ENCODE measurements around the gene LGALS3. TPM values are rescaled to one million over a fixed set of nuclear protein-coding genes. Genes with fewer than 3 reads are reported as not detected.
"Not testable (repeated sequence)": the region's sequence is repeated elsewhere in the genome, so short reads cannot be mapped to it uniquely, and the experiment has no call there.

LGALS3 gene
- 10 to 100 TPM; 31.5 to 34.4 TPM for total RNA-seq

GRCh38 chr14:55129086-55129427 lies at the start of gene LGALS3:
Gene LGALS3, plus strand, starts transcription at chr14:55129252. Its CDS starts 8,122 bp downstream, at chr14:55137374.
- Mint-ChIP-seq H3K4me1 (ENCODE audit: low read depth) (peaks cover 58% of the 10 kb centered on the region), H3K27me3 (ENCODE audit: low read depth) (peaks cover 17% of the 10 kb centered on the region), H3K27ac (peak within 1 kb of the TSS; percentile 43), H3K36me3 (ENCODE audit: low read depth) (peaks cover 23% of the 10 kb centered on the region), H3K9me3 (ENCODE audit: insufficient read depth) (no peaks in the 10 kb centered on the region), H3K4me3 (peak within 1 kb of the TSS; percentile 78)
- ATAC-seq (peak; percentile 70), DNase-seq (peak; percentile 44)
- POLR2A ChIA-PET: interaction anchor here (0.7 to 1.2 kb wide), 2 partner anchors 31 to 77 kb away, joined by 3 read pairs; no protein-coding TSS in a partner anchor
- CTCF ChIA-PET: interaction anchor here (0.8 to 4.5 kb wide), 6 partner anchors 12 to 84 kb away, joined by 3 to 26 read pairs (median 11); no protein-coding TSS in a partner anchor

- H3K4me1 Mint-ChIP-seq (ENCODE audit: low read depth); H3K27ac Mint-ChIP-seq; H3K4me3 Mint-ChIP-seq; H3K36me3 Mint-ChIP-seq (ENCODE audit: low read depth); ATAC-seq; DNase-seq; H3K9me3 Mint-ChIP-seq (ENCODE audit: insufficient read depth): not testable (repeated sequence)
- CTCF ChIA-PET: interaction anchor here (1.5 to 1.9 kb wide), 4 partner anchors 9 to 81 kb away, joined by 3 to 5 read pairs (median 5); partner anchors contain the start of gene MAPK1IP1L
- POLR2A ChIA-PET: interaction anchor here (1.8 kb wide), 1 partner anchor 28 kb away, joined by 4 read pairs; the partner anchor contains the start of gene MAPK1IP1L
- peaks cover 13% of the 10 kb centered on the region for H3K27me3 Mint-ChIP-seq (ENCODE audit: low read depth)
Observed at GRCh38 chr14:55079961-55080360, 49.1 kb upstream of the LGALS3 start.

GRCh38 chr14:55084401-55085059 lies 44.5 kb upstream of the LGALS3 start:
- no peak for DNase-seq
- ChIA-PET POLR2A (interaction anchor here (0.6 kb wide), 1 partner anchor 58 kb away, joined by 3 read pairs; the partner anchor contains the start of genes SOCS4 and WDHD1), CTCF (interaction anchor here (0.6 to 1.4 kb wide), 4 partner anchors 33 to 642 kb away, joined by 3 to 7 read pairs (median 4); partner anchors contain the start of gene MAPK1IP1L)
- H3K4me3 Mint-ChIP-seq: no peak overlapping the region
- H3K27ac Mint-ChIP-seq: no peak overlapping the region
- H3K36me3 Mint-ChIP-seq (ENCODE audit: low read depth): no peaks in the 10 kb centered on the region
- no peak for ATAC-seq
- H3K27me3 Mint-ChIP-seq (ENCODE audit: low read depth): peaks cover 13% of the 10 kb centered on the region
- peaks cover 2% of the 10 kb centered on the region for H3K4me1 Mint-ChIP-seq (ENCODE audit: low read depth)
- H3K9me3 Mint-ChIP-seq (ENCODE audit: insufficient read depth): no peaks in the 10 kb centered on the region

GRCh38 chr14:55085060-55085660 lies 43.9 kb upstream of the LGALS3 start:
- DNase-seq: no peak
- Mint-ChIP-seq H3K27me3 (ENCODE audit: low read depth) (peaks cover 13% of the 10 kb centered on the region), H3K4me1 (ENCODE audit: low read depth) (peaks cover 3% of the 10 kb centered on the region), H3K9me3 (ENCODE audit: insufficient read depth) (no peaks in the 10 kb centered on the region), H3K4me3 (no peak overlapping the region), H3K27ac (no peak overlapping the region), H3K36me3 (ENCODE audit: low read depth) (no peaks in the 10 kb centered on the region)
- no peak for ATAC-seq
- ChIA-PET POLR2A (interaction anchor here (0.6 kb wide), 1 partner anchor 58 kb away, joined by 3 read pairs; the partner anchor contains the start of genes SOCS4 and WDHD1), CTCF (interaction anchor here (1.1 to 1.4 kb wide), 3 partner anchors 34 to 75 kb away, joined by 3 to 7 read pairs (median 5); partner anchors contain the start of gene MAPK1IP1L)

- Mint-ChIP-seq H3K9me3 (ENCODE audit: insufficient read depth) (no peaks in the 10 kb centered on the region), H3K27ac (no peak overlapping the region), H3K36me3 (ENCODE audit: low read depth) (no peaks in the 10 kb centered on the region), H3K4me3 (no peak overlapping the region), H3K4me1 (ENCODE audit: low read depth) (peaks cover 15% of the 10 kb centered on the region), H3K27me3 (ENCODE audit: low read depth) (peaks cover 9% of the 10 kb centered on the region)
- ChIA-PET CTCF (interaction anchor here (4.6 kb wide), 1 partner anchor 72 kb away, joined by 62 read pairs; no protein-coding TSS in a partner anchor), POLR2A (no interaction called here)
- DNase-seq (no peak), ATAC-seq (no peak)
Observed at GRCh38 chr14:55086938-55087337, 42.1 kb upstream of the LGALS3 start.

GRCh38 chr14:55088356-55088755 lies 40.7 kb upstream of the LGALS3 start:
- no peaks in the 10 kb centered on the region for H3K36me3 Mint-ChIP-seq (ENCODE audit: low read depth)
- DNase-seq: no peak
- H3K27me3 Mint-ChIP-seq (ENCODE audit: low read depth): peaks cover 4% of the 10 kb centered on the region
- no peak overlapping the region for H3K4me3 Mint-ChIP-seq
- no peaks in the 10 kb centered on the region for H3K9me3 Mint-ChIP-seq (ENCODE audit: insufficient read depth)
- ChIA-PET CTCF (interaction anchor here (0.9 to 4.9 kb wide), 6 partner anchors 9 to 70 kb away, joined by 3 to 62 read pairs (median 14); partner anchors contain the start of genes LGALS3 and MAPK1IP1L), POLR2A (no interaction called here)
- H3K27ac Mint-ChIP-seq: no peak overlapping the region
- ATAC-seq: no peak
- H3K4me1 Mint-ChIP-seq (ENCODE audit: low read depth): peaks cover 27% of the 10 kb centered on the region

GRCh38 chr14:55092341-55092740 lies 36.7 kb upstream of the LGALS3 start:
- POLR2A ChIA-PET: interaction anchor here (0.7 to 1.7 kb wide), 3 partner anchors 11 to 66 kb away, joined by 3 to 8 read pairs (median 3); no protein-coding TSS in a partner anchor
- Mint-ChIP-seq H3K27me3 (ENCODE audit: low read depth) (no peaks in the 10 kb centered on the region), H3K4me1 (ENCODE audit: low read depth) (peaks cover 34% of the 10 kb centered on the region), H3K4me3 (no peak overlapping the region), H3K9me3 (ENCODE audit: insufficient read depth) (no peaks in the 10 kb centered on the region), H3K27ac (peak overlapping the region; percentile 43), H3K36me3 (ENCODE audit: low read depth) (peaks cover 2% of the 10 kb centered on the region)
- ATAC-seq: no peak
- CTCF ChIA-PET: interaction anchor here (0.9 to 4.9 kb wide), 9 partner anchors 9 to 71 kb away, joined by 3 to 37 read pairs (median 6); partner anchors contain the start of genes LGALS3 and MAPK1IP1L
- DNase-seq: no peak

- peaks cover 47% of the 10 kb centered on the region for H3K4me1 Mint-ChIP-seq (ENCODE audit: low read depth)
- ChIA-PET POLR2A (interaction anchor here (0.9 to 1.4 kb wide), 2 partner anchors 9 to 36 kb away, joined by 4 read pairs; no protein-coding TSS in a partner anchor), CTCF (interaction anchor here (0.9 to 4.4 kb wide), 7 partner anchors 9 to 66 kb away, joined by 3 to 37 read pairs (median 5); partner anchors contain the start of genes LGALS3 and MAPK1IP1L)
- ATAC-seq (no peak), DNase-seq (no peak)
- no peak overlapping the region for H3K27ac Mint-ChIP-seq
- H3K4me3 Mint-ChIP-seq: no peak overlapping the region
- H3K36me3 Mint-ChIP-seq (ENCODE audit: low read depth): peaks cover 6% of the 10 kb centered on the region
- no peaks in the 10 kb centered on the region for H3K9me3 Mint-ChIP-seq (ENCODE audit: insufficient read depth)
- no peaks in the 10 kb centered on the region for H3K27me3 Mint-ChIP-seq (ENCODE audit: low read depth)
Observed at GRCh38 chr14:55094292-55095157, 34.5 kb upstream of the LGALS3 start.

- Mint-ChIP-seq H3K4me1 (ENCODE audit: low read depth) (peaks cover 54% of the 10 kb centered on the region), H3K9me3 (ENCODE audit: insufficient read depth) (no peaks in the 10 kb centered on the region), H3K36me3 (ENCODE audit: low read depth) (peaks cover 6% of the 10 kb centered on the region), H3K27me3 (ENCODE audit: low read depth) (no peaks in the 10 kb centered on the region), H3K4me3 (peak overlapping the region; percentile 42), H3K27ac (peak overlapping the region; percentile 88)
- DNase-seq: peak; percentile 73
- ChIA-PET CTCF (interaction anchor here (0.6 to 1.5 kb wide), 10 partner anchors 8 to 93 kb away, joined by 3 to 6 read pairs (median 4); partner anchors contain the start of gene MAPK1IP1L), POLR2A (interaction anchor here (0.6 to 1.1 kb wide), 6 partner anchors 20 to 220 kb away, joined by 3 to 5 read pairs (median 3); partner anchors contain the start of genes DLGAP5, LGALS3 and MAPK1IP1L)
- ATAC-seq: peak; percentile 75
Observed at GRCh38 chr14:55097881-55098560, 31.0 kb upstream of the LGALS3 start.

GRCh38 chr14:55098561-55098898 lies 30.5 kb upstream of the LGALS3 start:
- Mint-ChIP-seq H3K36me3 (ENCODE audit: low read depth) (peaks cover 9% of the 10 kb centered on the region), H3K27ac (peak overlapping the region; percentile 88), H3K4me1 (ENCODE audit: low read depth) (peaks cover 57% of the 10 kb centered on the region), H3K27me3 (ENCODE audit: low read depth) (no peaks in the 10 kb centered on the region), H3K4me3 (peak overlapping the region; percentile 42), H3K9me3 (ENCODE audit: insufficient read depth) (no peaks in the 10 kb centered on the region)
- CTCF ChIA-PET: interaction anchor here (0.6 to 1.5 kb wide), 10 partner anchors 9 to 92 kb away, joined by 3 to 6 read pairs (median 4); partner anchors contain the start of gene MAPK1IP1L
- DNase-seq: no peak
- no peak for ATAC-seq
- POLR2A ChIA-PET: interaction anchor here (0.6 to 1.1 kb wide), 5 partner anchors 21 to 93 kb away, joined by 3 to 5 read pairs (median 3); partner anchors contain the start of genes DLGAP5, LGALS3 and MAPK1IP1L

Measured in activated CD8-positive, alpha-beta T cell treated with anti-CD3 and anti-CD28 coated beads, Interleukin-2, amount 10 ng/mL, durations not matched to agents 7 days and 5 days (primary cell).